ENCODE data around the gene ISG20.
A peak's percentile ranks its signal among the peaks of the same experiment; 100 is the strongest.
"Not testable (repeated sequence)": the region's sequence is repeated elsewhere in the genome, so short reads cannot be mapped to it uniquely, and the experiment has no call there.

Gene ISG20

DNA sequence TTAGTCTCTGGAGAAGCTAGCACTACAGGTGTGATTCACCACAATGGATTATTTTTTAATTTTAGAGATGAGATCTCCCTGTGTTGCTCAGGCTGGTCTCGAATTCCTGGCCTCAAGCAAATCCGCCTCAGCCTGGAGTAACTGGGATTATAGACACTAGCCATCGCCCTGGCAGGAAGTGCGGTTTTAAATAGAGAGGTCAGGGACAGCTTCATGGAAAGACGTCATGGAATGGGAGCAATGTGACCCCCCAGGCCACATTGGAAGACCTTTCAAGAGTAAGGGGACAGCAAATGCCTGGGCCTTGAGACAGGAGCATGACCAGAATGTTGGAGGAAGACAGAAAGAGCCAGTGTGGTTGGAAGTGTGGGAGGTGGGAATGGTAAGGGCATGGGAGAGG lies 2.2 kb upstream of the ISG20 start:
- TF ChIP-seq, protein P1, sequence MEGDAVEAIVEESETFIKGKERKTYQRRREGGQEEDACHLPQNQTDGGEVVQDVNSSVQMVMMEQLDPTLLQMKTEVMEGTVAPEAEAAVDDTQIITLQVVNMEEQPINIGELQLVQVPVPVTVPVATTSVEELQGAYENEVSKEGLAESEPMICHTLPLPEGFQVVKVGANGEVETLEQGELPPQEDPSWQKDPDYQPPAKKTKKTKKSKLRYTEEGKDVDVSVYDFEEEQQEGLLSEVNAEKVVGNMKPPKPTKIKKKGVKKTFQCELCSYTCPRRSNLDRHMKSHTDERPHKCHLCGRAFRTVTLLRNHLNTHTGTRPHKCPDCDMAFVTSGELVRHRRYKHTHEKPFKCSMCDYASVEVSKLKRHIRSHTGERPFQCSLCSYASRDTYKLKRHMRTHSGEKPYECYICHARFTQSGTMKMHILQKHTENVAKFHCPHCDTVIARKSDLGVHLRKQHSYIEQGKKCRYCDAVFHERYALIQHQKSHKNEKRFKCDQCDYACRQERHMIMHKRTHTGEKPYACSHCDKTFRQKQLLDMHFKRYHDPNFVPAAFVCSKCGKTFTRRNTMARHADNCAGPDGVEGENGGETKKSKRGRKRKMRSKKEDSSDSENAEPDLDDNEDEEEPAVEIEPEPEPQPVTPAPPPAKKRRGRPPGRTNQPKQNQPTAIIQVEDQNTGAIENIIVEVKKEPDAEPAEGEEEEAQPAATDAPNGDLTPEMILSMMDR (conservative IDR thresholded peaks at IDR 0.05; ENCODE audit: control insufficient read depth, insufficient read depth, low read depth, low read length), result no peak
- DNase-seq (ENCODE audit: low read depth), result no peak
- H3K4me3 ChIP-seq (ENCODE audit: control insufficient read depth, low read depth, low read length), result no peak overlapping the region

DNA sequence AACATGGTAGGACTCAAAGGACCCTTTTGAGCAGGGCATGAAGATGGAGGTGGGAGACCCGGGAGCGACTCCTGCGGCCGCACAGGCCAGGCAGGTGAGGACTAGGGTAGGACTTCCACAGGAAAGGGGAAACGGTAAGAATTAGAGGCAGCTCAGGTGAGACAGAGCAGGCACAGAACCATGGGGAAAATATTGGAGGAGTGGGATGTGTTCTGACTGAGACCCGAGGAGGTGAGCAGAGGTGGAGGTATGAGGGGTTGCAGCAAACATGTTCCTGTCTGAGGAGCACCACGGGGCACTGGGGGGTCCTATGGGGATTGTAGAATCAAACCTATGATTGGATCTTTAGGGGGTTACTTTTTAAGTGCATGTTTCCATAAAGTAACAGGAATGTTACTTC lies 1.4 kb upstream of the ISG20 start:
- no peak overlapping the region for H3K4me3 ChIP-seq (ENCODE audit: control insufficient read depth, low read depth, low read length)
- TF ChIP-seq, protein P1 (conservative IDR thresholded peaks at IDR 0.05; ENCODE audit: control insufficient read depth, insufficient read depth, low read depth, low read length), result no peak

DNA sequence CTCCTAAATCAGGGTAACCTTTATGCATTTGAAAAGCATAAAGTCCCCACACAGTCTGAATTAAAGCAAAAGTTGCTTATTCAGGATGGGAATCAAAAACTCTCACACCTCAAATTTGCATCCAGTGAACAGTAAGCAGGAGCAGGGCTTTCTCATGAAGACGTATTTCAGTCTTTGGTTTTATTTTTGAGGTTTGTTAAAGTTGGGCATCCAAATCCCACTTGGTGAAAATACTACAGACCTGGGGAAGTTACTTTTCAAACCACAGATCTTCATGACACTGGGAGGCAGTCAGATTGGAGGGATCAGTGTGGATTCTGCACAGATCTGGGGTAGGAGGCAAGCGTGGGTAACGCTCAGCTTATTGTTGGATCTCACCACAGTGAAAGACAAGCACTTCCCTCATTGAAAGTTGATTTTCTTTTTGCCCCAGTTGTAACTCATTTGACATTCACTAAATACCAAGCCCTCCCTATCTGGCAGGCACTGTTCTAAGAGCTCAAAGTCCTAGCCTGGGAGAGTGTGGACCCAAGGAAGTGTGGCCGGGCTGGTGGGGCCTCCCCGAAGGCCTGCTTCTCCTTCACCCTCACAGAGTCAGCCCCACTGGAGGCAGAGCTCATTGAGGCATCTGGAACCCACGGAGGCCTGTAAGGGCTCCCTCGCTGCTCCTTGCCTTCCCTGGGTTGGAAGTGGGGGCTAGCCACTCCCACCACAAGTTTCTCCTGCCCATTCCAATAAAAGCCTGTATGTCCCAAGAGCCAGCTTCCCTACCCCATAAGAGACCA lies 783 bp upstream of the ISG20 start:
- peak overlapping the region; percentile 47 for H3K4me3 ChIP-seq (ENCODE audit: control insufficient read depth, low read depth, low read length)
- DNase-seq (ENCODE audit: low read depth), result no peak
- TF ChIP-seq, protein P1 (conservative IDR thresholded peaks at IDR 0.05; ENCODE audit: control insufficient read depth, insufficient read depth, low read depth, low read length), result no peak

More for the DNA sequence above, 1.4 kb upstream of the ISG20 start:
- DNase-seq (ENCODE audit: low read depth), result no peak

DNA sequence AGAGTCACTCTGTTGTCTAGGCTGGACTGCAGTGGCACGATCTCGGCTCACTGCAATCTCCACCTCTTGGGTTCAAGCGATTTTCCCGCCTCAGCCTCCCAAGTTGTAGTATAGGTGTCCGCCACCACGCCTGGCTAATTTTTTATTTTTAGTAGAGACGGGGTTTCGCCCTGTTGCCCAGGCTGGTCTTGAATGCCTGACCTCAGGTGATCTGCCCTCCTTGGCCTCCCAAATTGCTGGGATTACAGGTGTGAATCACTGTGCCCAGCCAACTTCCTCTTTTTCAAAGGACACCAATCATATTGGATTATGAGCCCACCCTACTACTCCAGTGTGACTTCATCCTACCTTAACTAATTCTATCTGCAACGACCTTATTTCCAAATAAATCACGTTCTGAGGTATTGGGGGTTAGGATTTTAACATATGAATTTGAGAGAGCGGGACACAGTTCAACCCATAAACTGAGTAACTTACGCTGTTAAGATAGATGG lies 3.2 kb downstream of the ISG20 start:
- TF ChIP-seq, protein P1 (conservative IDR thresholded peaks at IDR 0.05; ENCODE audit: control insufficient read depth, insufficient read depth, low read depth, low read length), result no peak
- DNase-seq (ENCODE audit: low read depth), result no peak
- no peak overlapping the region for H3K4me3 ChIP-seq (ENCODE audit: control insufficient read depth, low read depth, low read length)

DNA sequence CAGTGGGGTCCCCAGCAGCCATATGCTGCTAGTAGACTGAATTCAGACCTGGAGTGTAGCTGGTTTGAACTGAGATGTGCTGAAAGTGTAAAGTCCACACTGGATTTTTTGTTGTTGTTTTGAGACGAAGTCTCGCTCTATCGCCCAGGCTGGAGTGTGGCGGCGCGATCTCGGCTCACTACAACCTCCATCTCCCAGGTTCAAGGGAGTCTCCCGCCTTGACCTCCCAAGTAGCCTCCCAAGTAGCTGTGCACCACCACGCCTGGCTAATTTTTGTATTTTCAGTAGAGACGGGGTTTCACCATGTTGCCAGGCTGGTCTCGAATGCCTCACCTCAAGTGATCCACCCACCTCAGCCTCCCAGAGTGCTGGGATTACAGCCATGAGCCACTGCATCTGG lies 3.7 kb downstream of the ISG20 start:
- not testable (repeated sequence) for H3K4me3 ChIP-seq (ENCODE audit: control insufficient read depth, low read depth, low read length); DNase-seq (ENCODE audit: low read depth)

DNA sequence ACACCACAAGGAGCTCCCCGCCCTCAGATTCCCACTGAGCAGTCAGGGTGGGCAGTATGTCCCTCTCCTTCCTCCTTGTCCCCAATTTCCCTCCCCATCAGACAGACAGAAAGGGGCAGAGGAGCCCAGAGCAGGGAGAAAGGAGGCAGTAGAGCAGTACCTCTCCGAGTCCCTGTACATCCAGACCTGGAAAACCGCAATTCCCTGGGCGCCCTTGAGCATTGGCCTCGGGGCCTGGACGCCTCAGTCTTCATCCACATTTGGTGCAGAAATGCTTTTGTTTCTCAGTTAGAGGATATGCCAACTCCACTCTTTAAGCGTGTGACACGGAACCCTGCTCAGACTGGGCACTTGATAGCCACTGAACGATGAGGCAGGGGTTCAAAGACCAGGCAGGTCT lies 5.9 kb downstream of the ISG20 start:
- no peak overlapping the region for H3K4me3 ChIP-seq (ENCODE audit: control insufficient read depth, low read depth, low read length)
- no peak for DNase-seq (ENCODE audit: low read depth)
- TF ChIP-seq, protein P1 (conservative IDR thresholded peaks at IDR 0.05; ENCODE audit: control insufficient read depth, insufficient read depth, low read depth, low read length), result no peak

DNA sequence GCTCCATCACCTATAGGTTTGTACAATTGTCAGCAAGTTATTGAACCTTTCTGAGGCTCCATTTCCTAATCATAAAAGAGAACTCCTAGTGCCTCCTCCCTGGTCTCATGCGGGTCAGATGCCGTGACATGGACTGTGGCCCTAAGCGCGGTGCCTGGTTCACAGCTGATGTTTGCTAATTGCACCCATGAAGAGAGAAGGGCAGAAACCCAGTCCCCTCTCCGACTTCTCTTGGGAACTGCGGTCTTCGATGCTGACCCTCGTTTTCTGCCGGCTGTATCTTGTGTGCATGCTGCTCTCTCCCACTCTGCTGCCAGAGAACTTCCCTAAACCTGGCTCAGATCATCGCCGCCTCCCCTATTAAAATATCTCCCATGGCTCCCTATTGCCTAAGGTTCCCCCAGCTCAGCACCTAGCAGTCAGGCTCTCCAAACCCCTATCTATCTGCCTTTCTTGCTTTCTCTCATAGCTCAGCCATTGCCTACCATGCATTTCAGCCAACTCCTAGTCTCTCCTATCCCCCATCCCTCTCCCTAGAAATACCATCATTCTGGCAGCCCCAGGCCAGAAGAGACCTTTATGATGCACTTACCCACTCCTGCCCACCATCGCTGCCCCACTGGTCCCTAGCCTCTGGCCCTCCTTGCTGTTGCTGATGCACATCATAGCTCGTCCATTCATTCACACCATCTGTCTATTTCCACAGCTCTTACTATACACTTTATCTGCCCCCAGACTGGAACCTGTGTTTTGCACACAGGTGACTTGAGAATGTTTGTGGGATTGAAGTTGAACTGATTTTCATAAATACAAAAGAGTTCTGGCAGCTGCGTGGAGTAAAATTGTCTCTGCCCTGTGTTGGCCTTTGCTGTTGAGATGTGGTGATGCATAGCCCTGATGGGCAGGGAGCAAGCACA lies 6.6 kb downstream of the ISG20 start:
- no peak for DNase-seq (ENCODE audit: low read depth)
- TF ChIP-seq, protein P1 (conservative IDR thresholded peaks at IDR 0.05; ENCODE audit: control insufficient read depth, insufficient read depth, low read depth, low read length), result no peak
- no peak overlapping the region for H3K4me3 ChIP-seq (ENCODE audit: control insufficient read depth, low read depth, low read length)
